COLO668 (cell line): ENCODE results near the gene CPEB1.

ENCODE experiments used
- DNase-seq: peaks from one replicate; lab custom pipeline; 2025; ENCODE audit not compliant: unreplicated experiment; lab: John Stamatoyannopoulos, UW

Gene CPEB1

DNA sequence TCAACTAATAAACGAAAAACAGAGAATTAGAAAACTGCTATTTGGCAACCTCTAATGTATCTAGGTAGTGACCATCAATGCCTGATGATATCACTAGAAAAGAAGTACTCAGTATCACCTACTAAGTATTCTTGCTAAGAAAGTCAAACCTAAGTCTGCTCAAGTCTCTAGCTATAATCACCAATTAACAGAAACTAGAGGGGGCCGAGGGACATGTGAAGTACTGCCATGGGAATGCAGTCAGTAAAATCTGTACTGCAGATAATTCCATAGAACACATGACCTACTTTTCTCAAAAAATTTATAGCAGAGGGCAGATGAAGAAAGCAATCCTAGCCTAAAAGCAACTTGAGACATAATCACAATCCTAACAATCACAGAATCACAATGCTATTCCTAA lies 51.4 kb downstream of the CPEB1 start:
- DNase-seq: no peak

DNA sequence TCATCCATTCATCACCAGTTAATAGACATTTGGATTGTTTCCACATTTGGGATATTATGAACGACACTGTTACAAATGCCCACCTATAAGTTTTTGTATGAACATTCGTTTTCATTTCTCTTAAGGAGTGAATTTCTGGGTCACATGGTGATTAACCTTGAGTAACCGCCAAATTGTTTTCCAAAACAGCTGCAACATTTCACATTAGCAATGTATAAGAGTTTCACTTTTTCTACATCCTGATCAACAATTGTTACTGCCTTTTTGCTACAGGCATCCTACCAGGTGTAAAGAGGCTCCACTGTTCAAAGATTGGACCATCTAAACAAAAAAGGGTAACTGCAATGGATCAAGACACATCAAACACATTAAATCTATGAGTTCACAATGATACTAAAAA lies 52.0 kb downstream of the CPEB1 start:
- DNase-seq: no peak

DNA sequence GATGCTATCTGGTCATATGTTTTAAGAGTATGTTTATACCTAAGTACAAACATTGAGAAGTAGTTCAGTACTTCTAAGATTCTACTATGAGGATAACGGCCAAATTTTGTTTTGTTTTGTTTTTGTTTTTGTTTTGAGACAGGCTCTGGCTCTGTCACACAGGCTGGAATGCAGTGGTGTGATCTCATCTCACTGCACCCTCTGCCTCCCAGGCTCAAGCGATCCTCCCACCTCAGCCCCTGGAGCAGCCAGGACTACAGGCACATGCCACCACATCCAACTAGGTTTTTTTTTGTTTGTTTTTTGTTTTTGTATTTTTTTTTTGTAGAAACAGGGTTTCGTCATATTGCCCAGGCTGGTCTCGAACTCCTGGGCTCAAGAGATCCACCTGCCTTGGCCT lies 59.4 kb downstream of the CPEB1 start:
- no peak for DNase-seq

DNA sequence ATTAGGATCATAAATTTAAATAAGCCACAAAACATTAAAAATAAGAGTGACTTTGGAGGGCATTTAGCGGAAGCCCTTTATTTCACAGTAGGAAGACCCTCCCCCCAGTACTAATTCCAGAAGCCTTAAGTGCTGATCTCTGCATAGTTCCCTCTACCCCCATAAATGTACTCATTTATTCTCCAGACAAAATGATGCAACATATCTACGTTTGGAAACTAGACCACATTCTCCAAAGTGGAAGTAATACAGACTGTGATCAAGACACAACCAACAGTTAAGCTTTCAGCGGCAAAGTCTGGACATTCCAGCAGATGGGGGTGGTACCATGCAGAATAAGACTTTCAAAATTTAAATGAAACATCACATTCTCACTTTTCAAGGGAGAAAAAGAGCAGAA lies 62.1 kb downstream of the CPEB1 start:
- no peak for DNase-seq

DNA sequence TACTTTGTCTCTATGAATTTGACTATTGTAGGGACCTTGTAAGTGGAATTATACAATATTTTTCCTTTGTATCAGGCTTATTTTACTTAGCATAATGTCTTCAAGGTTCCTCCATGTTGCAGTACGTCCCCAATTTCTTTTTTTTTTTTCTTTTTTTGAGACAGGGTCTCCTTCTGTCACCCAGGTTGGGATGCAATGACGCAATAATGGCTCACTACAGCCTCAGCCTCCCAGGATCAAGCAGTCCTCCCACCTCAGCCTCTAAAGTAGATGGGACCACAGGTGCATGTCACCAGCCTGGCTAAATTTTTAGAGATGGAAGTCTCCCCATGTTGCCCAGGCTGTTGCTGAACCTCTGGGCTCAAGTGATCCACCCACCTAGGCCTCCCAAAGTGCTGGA lies 66.5 kb downstream of the CPEB1 start:
- no peak for DNase-seq

DNA sequence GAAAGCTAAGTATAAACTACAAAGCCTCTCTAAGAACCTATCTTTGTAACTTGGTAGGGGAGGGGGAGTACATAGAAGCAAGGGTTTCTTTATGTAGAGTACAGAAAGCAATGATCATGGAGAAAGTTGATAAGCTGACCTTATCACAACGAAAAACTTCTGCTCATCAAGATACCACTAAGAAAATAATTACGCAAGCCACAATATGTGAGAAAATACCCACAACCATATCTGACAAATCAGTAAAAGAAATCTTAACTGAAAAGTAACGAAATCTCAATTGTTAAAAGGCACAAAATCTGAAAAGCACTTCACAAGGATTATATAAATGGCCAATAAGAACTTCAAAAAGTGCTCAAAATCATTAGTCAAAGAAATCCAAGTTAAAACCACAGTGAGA lies 71.8 kb downstream of the CPEB1 start:
- no peak for DNase-seq

DNA sequence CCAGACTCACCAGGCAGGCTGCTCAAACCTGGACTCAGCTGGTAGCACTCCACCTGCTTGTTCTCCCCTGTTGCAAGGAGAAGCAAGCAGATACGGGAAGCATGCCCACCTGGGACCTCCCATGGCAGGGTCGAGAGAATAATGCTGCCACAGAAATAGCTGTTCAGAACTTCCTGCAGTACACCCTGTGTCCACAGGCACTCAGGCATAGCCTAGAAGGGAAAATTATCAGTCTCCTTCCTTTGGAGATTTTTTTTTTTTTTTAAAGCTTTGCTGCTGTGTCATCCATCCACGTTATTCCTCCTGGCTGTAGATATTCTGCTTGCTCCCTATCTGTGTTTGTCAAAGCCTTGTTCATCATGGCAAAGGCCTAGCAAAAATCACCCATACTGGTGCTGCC lies 74.2 kb downstream of the CPEB1 start:
- no peak for DNase-seq

DNA sequence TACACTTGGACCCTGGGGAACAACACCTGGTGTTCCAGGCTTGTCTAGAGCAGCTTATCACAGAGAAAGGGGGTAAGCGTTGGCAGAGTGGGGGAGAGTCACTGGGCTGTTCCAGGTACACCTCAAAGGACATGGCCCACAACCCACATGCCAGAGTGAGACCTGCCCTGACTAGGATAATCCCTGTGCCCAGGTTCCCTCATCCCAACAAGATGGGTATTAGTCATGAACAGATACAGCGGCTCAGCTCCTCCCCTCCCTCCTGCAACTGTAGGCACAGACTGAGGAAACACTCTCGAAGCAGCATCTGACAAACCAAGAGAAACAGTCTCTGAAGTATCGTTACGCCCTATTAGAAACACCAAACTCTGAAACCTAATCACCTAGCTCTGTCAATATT lies 74.9 kb downstream of the CPEB1 start:
- no peak for DNase-seq

DNA sequence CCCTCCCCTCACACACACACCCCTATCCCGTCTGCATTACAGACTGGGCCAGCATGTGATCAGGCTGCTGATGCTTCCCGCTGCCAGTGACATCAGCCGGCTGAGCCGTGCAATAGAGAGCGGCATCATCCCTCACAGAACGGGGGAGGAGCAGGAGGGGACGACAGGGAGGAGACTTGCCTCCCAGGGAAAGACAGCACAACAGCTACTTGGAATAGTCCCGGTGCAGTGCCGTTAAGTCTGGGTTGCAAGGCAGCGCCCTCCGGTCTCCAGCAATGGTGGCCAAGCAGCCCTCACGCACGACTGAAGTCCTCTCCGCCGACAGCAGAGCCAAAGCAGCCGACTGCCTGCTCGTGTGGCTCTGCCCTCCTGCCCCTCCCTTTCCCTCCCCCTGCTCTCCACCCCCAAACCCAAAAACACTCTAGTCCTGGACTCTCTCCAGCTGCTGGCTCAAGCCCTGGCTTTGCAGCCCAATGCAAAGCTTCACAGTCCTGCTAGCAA lies 75.4 kb downstream of the CPEB1 start:
- DNase-seq: no peak

DNA sequence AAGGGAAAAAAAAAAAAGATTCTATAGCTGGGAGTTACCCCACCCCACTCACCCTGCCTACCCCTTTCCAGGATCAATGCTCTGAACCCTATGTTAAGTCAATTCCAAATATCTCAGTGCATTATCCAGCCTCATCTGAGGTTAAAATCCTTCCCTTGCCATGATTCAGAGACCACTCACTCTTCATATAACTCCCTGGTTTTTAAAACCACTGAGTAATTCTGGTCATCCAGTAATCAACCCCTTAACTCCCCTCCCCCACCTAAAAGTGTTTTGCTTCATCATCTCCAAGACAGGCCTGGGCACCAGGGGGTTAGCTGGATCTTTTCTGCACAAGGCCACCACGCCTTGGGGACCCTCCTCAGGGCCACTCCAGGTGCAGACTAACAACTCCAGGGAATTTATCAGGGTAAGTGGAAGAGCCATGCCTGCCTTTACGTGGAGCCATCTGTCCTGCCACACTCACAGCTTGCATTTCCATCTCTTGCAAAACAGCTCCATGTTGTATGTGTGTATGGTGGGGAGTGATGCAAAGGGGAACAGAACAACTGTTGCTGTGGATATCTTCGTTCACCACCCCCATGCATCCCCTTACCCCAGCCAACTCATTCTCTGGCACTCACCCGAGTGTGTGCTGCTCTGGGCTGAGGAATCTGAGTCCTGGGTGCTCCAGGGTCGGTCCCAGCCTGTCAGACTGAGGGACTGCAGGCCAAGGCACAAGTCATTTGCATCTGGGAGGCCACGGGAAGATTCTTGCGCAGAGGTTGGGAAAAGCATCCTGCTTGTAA lies 76.2 kb downstream of the CPEB1 start:
- DNase-seq: no peak

DNA sequence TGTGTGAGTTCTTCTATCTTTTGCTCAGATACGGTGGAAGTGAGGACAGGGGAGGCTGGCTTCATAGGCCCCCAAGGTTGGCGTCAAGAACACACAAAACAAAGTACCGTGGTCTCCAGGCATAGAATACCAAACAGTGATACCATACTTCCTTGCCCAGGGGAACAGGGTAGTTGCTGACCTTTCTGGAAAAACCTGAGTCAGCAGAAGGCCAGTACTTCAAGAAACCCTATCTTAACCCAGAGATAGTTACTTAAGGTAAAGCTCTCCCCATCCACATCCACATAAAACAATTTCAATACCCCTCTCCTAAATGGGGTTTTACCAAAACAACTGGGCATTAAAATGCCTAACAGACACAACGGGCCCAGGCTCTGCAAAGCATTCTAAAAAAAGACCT lies 77.3 kb downstream of the CPEB1 start:
- DNase-seq: no peak

DNA sequence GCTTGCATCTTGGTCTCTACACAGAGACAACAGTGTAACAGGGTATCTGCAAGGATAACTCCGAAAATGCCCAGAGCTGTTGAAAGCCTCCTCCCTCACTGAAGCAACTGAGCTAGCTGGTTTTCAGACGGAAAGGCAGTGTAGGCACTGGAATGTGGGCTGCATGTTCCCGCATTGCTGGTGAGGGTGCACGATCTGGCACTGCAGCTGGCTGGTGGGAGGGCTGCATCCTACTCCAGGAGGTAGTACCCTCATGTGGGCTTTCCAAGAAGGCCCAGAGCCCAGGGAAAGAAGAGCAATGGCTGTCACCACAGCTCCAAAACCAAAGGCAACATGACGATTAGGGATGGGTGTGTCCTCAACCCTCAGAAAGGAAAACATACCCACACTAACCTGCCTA lies 78.2 kb downstream of the CPEB1 start:
- DNase-seq: no peak

DNA sequence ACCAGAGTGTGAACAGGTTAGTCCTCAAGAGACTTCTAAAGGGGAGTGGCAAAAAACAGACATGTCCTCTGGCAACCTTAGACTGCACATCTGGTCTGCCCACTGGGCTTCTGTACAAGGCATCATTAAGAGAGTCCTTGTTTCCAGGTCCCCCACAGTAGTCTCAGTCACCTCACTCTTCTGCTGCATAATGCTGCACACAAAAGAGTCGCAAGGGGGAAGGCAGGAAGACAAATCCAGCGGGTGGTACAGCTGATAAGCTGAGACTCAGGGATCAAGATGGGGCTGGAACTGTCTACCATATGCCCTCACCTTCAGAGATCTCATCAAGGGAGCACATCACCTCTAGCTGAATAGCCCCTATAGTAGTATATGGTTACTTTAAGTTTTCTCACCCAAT lies 79.5 kb downstream of the CPEB1 start:
- no peak for DNase-seq

DNA sequence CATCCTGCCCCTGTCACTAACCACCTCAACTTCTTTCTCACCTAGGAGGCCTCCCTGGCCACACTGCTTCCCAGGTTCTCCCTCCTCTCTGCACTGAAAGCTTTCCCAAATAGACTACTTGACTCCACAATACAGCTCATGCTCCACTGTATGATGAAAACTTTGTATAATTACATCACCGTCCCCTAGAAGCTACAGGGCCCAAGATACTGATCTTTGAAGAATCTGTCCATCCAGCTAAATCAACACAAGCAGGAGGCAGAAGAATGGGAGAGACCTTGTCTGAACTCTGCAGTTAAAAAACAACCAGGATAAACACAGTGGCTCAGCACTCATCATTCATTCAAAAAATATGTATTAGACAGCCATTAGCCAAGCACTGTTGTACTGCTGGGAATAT lies 80.5 kb downstream of the CPEB1 start:
- no peak for DNase-seq

DNA sequence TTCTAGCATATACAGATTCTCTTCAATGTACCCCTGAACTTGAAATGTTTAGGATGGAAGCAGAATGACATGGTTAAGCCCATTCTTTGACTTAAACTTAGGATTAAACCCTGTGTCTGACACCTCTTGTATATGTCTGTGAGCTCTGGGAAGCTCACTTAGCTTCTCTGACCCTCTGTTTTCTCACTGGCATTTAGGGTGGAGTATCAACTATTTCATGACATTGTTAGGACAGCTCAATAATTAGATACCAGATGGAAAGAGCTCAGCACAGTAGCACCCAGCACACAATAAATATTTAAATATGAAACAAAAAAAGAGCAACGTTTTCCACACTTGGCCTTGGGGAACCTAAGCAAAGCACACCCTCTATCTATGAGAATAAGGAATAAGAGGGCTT lies 88.7 kb downstream of the CPEB1 start:
- no peak for DNase-seq

DNA sequence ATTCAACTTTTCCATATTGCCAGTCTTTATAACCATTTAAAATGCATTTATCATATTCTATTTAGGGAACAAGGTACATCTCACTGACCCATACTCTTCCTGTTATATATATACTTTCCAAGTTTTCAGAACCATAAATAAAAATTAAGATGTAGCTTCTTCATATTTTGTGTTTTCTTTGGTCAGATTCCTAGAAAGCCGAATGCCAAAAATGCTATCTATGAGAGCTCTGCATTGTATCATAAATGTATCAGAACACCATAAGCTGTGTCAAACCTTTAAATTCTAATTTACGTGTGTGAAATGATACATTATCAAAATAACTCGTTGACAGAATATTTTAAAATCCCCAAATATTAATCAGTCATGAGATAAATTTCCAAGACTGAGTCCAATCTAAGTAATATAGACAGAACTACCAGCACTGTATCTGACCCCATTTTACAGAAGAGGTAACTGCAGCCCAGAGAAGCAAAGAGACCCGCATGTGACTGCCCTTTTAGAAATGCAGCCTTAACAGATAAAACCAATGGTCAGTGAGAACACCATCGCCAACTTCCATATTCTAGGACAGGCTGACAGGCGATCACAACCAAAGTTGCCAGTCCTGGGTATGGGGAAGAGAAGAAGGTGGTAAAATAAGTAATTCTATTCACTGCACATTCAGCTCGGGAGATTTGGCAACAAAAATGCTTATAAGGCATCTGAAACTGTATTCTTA lies 90.7 kb downstream of the CPEB1 start:
- no peak for DNase-seq

DNA sequence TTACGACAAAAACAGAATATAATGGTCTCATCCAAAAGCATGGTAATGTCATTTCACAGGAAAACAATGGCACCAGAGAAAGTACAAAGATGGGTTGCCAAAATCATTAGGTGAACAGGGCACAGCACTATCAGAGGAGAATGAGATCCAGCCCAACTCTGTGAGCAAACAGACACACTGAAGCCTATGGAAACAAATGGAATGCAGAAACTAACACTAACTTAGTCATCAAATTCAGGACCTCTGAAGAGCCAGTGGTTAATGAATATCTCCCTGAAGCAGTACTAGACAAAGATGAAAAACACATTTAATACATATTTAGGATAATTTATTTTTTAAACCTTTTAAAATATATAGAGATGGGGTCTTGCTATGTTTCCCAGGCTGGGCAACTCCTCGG lies 92.3 kb downstream of the CPEB1 start:
- DNase-seq: no peak

DNA sequence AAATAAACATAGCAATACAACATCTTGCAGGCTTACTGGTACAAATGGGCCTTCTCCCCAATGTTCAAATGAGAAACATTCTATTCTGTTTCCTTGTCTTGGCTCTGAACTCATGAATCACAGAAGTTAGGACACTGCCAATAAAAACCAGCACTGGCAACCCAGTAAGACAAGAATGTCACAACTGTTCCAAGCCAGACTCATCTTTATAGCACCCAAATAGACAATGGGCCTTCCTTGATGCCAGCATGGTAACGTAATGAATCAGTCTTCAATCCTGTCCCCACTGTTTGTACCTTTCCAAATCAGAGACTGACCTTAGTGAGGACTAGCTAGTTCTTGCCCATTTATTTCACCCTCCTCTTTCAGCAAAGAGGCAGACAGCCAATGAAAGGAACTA lies 92.8 kb downstream of the CPEB1 start:
- no peak for DNase-seq

DNA sequence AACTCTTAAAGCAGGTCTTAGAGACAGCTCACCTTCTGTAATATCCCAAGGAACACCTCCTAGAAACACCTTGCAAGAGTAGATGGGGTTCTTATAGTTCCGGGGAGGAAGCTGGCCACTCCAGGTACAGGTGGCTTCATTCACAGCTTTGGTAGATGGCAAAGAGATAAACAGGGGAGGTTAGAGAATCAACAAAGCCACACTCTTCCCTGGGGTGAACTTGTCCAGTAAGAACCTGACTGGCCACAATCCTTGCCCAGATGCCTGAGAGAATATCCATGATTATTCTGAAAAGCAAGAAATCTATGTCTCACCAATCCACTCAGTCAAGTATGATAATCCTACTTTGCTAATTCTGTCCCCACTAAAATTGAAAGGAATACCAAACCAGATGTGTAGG lies 93.3 kb downstream of the CPEB1 start:
- no peak for DNase-seq

DNA sequence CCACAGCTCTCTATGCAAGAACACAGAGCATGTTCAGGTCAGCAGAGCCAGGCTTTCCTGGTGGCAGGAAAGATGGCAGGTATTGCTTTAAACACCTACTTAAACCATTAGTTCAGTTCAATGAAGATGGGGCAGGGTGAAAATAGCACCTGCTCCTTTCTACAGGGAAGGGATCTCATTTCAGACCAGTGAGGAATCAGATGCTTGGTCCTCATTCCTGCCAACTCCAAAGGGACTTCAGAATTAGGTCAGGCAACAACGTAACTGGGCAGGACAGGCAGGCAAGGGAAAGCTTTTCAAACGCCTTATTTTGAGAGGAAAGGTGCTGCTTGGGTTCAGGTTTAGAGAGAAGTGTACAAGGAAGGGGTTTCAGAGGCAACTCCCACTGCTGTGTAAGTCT lies 94.3 kb downstream of the CPEB1 start:
- no peak for DNase-seq

DNA sequence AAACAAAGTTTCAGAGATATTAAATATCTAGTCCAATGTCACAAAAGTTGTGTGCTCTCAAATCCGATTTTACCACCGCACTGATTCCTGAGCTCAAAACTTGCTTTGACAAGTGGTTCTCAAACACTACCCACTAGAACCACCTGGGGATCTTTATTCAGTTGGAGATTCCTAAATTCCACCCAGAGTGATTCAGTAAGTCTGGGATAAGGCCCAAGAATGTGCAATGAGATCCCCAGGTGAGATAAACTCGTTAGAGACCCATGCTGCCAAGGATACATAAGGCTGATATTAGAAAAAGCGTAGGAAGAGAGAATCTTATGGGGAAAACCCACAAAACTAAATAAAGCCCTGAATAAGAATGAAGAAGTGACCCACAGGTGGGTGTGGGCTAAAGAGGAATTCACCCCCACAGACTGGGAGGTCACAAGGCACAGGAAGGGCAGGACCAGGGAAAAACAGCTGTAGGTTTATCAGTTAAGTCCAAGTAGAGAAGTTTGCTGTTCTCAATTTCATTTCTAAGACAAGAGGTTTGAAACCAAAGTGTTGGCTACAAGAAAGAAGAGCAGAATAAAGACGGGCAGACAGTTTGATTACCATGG lies 95.4 kb downstream of the CPEB1 start:
- no peak for DNase-seq

DNA sequence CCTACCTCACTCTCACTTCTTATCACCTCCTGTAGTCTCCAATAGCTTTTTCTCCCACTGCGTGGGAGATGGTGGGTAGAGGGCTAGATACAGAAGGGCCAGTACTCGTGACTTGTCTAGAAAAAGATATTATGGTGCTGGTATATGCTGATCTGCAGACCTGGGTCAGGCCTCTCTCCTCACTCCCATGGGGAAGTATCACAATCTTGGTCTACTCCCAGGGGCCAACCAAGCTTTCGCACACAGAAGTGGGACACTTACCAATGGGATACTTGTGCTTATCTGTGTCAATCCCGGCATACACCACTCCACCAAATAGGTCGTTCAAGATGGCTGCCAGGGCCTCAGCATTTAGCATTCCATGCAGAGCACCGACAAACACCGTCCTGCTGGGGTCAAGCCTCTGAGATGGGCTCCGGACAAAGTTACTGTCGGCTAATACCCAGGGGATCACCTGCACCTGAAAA lies 97.9 kb downstream of the CPEB1 start:
- no peak for DNase-seq
